GM18507 (cell line): ENCODE data around the gene ADRA2B.
"Not testable (repeated sequence)": the region's sequence is repeated elsewhere in the genome, so short reads cannot be mapped to it uniquely, and the experiment has no call there.

ENCODE experiments used
- DNase-seq: peaks from one replicate; pipeline ENCODE4 v3.0.0; 2011; ENCODE audit warnings: low read depth; ENCODE audit not compliant: insufficient read length; ENCODE audit errors: extremely low spot score
- FAIRE-seq: peaks from 2 replicates; lab custom pipeline; 2011; peaks lifted over from hg19 to GRCh38; lab: Jason Lieb, UNC

Gene ADRA2B

DNA sequence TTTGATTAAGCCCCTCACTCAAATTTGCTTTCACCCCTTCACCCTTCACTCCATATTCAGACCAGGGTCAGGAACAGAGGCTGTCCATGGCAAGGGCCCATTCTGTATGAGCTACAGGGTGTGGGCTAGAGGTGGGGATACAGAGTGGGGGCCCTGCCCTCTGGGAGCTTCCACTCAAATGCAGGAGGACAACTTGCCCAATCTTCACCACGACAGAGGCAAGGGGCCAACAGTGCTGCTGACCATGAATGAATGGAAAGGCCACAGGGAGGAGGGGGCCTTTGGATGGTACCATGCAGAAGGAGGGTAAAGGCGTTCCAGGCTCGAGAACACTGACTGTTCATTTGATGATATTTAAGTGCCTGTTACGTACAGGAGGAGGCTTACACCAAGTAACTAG is 22.8 kb downstream of the ADRA2B start:
- FAIRE-seq, result no peak
- DNase-seq, result no peak

DNA sequence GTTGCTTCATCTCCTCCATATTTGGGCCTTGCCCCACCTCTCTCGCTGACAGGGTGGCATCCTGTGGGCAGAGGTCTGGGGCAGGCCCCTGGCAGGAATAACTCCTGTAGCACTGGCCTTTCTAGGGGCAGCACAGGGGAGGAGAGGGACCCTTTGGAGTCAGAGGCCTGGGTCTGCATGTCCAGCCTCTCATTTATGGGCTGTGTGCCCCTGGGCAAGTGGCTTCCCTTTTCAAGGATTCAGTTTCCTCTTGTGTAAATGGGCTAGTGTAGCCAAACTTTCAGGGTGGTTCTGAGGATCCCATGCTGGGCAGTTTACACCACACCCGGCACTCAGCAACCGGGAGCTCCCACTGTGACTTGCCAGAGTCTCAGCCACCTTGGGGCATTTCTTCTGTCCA is 23.4 kb downstream of the ADRA2B start:
- DNase-seq (no peak), FAIRE-seq (no peak)

DNA sequence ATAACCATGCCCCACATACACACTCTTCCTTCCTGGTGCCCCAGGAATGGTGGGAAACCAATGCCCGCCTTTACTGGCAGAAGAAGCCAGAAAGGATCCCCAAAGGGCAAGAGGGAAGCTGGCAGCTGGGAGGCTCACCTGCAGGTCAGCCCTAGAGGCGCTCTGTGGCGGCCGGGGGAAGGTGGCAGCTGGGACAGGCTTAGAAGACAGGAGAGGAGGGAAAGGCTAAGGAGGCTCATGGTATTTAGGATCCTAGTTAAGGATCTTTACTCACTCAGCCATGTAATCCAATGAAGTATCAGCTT is 23.8 kb downstream of the ADRA2B start:
- FAIRE-seq (no peak), DNase-seq (no peak)

DNA sequence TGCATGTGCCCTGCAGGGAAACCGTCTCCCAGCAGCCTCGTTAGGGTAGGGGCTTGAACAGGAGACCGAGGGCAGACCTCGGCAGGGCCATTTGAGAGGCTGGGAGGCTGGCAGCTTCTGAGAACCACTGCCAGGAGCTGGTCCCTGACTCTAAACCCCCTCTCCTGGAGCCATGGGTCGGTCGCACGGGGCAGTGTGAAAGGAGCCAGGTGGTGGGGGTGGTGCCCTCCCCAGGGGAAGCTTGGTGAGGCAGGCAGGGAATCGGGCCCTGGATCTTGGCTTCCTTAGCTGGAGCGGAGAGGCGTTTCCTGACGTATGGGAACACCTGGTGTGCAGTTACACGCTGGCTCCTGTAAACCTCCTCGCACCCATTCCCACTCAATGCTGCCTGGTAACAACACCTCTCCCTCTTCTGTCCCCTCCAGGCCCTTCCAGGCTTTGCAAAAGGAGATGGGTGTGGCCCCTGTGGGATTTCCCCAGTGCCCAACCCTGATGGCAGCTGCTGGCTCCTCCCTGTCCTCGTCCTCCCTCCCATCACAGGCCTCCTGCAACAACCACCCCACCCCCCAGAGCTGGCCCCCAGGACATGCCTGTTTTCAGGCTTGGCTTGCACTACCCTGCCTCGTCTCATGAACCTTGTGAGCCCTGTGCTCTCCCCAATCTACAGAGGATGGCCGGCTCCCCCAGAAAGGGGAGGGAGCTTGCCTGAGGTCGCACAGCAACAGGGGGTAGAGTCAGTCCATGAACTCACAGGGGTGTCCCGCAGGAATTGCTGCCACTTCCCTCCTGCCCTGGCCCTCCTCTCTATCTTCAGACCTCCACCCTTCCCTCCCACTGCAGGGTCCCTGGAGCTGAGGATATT is 24.4 kb downstream of the ADRA2B start:
- DNase-seq (no peak), FAIRE-seq (no peak)

- no peak for DNase-seq
- FAIRE-seq, result no peak
Observed at GRCh38 chr2:96091141-96091710, 25.1 kb downstream of the ADRA2B start.

- DNase-seq, result no peak
- FAIRE-seq, result no peak
Observed at GRCh38 chr2:96090196-96090926, 26.0 kb downstream of the ADRA2B start.

- DNase-seq (no peak), FAIRE-seq (no peak)
Observed at GRCh38 chr2:96089356-96090195, 26.8 kb downstream of the ADRA2B start.

GRCh38 chr2:96088340-96089335 is 27.7 kb downstream of the ADRA2B start:
- DNase-seq (no peak), FAIRE-seq (no peak)

DNA sequence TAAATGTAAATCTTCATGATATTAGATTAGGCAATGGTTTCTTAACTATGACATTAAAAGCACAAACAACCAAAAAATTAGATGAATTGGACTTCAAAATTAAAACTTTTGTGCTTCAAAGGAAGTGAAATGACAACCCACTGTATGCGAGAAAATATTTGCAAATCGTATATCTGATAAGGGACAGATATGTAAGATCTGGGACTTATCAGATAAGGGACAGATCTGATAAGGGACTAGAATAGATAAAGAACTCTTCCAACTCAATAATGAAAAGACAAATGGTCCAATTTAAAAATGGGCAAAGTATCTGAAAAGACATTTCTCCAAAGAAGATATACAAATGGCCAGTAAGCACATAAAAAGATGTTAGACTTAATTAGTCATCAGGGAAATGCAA is 29.2 kb downstream of the ADRA2B start:
- DNase-seq (no peak), FAIRE-seq (no peak)

- no peak for FAIRE-seq
Observed at GRCh38 chr2:96085541-96086355, 30.6 kb downstream of the ADRA2B start.

DNA sequence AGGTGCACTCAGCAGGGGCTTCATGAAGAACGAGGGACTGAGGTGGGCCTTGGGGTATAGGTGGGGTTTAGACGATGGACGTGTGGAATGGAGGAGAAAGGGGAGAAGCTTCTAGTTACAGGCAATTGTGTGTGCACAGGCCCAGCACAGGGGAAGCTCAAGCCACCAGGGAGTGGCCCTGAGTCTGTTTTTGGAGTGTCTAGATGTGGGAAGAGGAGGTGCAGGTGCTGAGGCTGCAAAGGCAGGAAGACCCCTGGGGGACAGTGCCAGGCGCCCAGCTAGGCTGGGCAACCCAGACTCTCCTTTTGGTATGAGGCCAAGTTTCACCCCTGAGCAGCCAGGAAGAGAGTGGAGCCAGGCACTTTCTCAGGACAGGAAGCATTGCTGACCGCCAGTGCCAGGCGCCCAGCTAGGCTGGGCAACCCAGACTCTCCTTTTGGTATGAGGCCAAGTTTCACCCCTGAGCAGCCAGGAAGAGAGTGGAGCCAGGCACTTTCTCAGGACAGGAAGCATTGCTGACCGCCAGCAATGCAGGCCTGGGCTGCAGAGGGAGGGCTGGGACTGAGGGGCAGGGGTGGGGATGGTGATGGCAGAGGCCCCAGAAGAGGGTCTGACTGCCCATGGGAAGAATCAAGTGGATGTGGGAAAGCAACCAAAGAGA is 31.4 kb downstream of the ADRA2B start:
- FAIRE-seq, DNase-seq: not testable (repeated sequence)

More at GRCh38 chr2:96085541-96086355, 30.6 kb downstream of the ADRA2B start:
- DNase-seq, result no peak

GRCh38 chr2:96083989-96084857 is 32.1 kb downstream of the ADRA2B start:
- DNase-seq (no peak), FAIRE-seq (no peak)

DNA sequence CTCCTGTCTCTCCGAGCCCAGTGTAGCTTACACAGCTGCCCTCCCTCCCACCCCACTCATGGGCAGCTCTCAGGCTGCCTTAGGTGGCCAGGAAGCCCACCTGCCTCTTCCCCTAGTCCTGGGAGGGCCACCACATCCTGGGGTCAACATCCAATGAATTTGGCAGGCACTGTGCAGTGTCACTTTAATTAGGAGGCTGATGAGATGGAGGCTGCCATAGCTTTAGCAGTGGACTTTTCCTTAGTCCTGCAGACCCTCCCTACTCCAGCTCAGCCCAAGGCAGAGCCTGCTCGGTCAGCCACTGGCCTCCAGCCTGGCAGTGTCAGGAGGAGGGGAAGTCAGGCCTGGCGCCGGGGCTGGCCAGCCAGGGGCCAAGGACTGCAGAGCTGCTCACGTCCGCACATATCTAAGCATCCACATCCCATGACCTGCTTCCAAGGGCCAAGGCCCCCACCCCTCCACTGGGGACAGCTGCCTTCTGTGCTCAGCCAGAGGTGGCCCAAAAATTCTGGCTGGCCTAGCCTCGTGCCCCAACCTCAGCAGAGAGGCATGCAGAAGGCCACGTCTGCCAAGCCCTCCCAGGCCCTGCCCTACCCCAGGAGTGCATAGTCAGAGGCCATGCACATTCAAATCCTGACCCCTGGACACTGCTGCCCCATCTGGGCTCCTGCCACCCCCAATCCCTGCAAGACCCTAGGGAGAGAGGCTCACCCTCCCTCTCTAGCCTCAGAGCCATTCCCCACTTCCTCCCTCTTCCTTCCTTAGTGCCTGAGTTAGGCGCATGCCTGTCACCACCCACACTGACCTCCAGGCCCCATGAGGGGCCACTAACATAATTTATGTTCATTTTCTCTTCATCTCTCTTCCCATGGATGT is 33.1 kb downstream of the ADRA2B start:
- no peak for FAIRE-seq

GRCh38 chr2:96082211-96083063 is 33.9 kb downstream of the ADRA2B start:
- no peak for FAIRE-seq
- no peak for DNase-seq

More for the DNA sequence above, 33.1 kb downstream of the ADRA2B start:
- DNase-seq, result no peak

DNA sequence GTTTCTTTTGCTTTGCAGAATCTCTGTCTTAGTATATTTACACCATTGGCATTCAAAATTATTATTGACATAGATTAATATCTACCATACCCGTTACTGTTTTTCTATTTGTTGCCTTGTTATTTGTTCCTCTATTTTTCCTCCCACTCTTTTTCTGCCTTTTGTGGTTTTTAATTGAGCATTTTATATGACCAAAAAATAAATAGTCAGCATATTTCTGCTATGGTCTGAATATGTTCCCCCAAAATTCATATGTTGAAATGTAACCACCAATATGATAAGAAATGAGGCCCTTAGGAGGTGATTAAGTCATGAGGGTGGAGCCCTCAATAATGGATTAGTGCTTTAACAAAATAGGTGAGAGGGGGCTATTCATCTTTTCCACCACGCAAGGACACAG is 35.3 kb downstream of the ADRA2B start:
- FAIRE-seq (no peak), DNase-seq (no peak)
